Activated CD4-positive, CD25-positive, alpha-beta regulatory T cell treated with anti-CD3 and anti-CD28 coated beads, Interleukin-2, amount 50 U/mL, for 16 hours (primary cell): ENCODE data around the gene FGF2.
"Not testable (repeated sequence)": the region's sequence is repeated elsewhere in the genome, so short reads cannot be mapped to it uniquely, and the experiment has no call there.

Experiments
- DNase-seq: peaks from one replicate; pipeline ENCODE4 v3.0.0-alpha.2; 2020; ENCODE audit warnings: low read depth, low spot score

FGF2 gene

DNA sequence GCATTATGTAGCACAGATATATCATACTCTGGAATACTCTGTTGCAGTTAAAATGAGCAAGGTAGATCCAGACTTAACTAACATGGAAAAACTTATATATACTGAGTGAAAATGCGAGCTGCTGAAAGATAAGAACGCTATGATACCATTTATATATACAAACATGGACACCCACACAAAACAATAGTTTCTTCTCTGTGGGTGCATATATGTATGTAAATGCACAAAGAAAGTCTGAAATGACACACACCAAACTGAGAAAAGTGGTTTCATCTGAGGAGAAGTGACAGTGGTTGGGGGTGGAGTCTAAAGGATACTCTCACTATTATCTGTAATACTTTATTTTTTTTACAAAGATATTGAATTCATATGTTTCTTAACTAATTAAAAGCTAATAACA, 12.2 kb upstream of the FGF2 start:
- no peak for DNase-seq

DNA sequence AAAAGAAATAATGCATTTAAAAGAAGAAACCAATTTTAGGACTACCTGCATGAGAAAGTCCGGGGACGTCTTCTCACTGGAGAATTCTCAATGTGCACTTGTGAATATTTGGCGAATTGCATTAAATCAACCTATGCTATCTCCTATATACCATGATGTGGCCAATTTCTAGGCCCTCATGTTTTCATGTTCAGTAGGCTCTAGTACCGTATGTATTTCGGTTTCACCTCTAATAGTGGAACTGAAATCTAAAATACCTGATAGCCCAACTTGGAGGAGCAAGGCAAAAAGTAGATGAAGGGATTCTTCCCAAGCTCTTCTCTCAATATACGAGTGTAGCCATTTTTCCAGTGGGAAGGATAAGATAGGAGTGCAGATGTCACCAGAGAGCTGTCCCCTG, 11.4 kb upstream of the FGF2 start:
- no peak for DNase-seq

DNA sequence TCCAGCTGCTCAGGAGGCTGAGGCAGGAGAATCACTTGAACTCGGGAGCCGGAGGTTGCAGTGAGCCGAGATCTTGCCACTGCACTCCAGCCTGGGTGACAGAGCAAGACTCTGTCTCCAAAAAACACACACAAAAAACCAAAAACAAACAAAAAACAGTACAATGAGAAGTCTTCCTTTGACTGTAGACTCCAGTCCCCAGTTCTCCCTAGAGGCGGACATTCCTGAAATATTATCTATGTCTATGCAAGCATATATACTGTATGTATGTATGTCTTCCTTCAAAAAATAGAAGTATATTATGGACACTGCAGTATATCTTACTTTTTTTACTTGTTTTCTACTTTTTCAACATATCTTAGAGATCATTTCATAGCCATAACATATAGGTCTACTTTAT, 10.2 kb upstream of the FGF2 start:
- no peak for DNase-seq

DNA sequence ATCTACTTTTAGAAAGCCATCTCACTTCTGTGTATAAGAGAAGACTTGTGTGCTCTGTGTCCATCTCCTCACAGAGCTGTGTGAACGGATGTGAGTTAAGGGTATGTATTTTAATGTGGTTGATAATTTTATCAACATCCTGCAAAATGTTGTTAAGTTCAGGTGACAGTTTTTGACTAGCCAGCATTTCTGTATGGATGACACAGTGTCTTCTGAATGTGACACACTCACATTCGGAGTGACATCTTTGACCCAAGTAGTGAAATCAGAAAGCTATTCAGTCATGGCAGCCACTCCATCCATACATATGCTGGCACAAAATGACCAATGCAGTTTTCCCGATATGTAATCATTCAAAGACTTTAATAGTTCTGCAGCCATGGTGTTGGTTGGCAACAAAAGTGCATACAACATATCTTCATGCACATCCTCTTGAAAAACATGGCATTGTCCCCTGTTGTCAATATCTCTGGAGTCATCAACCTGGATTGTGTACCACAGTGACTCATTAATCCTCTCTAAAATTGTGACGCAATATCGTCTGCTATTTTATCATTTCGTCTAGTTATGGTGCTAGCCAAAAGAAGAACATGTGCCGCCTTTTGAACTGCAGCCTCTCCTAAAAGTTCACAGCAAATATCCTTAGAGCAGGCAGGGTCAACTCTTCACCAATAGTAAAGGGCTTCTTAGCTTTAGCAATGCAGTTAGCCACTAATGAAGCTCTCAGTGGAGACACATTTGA, 6.8 kb upstream of the FGF2 start:
- DNase-seq: no peak

DNA sequence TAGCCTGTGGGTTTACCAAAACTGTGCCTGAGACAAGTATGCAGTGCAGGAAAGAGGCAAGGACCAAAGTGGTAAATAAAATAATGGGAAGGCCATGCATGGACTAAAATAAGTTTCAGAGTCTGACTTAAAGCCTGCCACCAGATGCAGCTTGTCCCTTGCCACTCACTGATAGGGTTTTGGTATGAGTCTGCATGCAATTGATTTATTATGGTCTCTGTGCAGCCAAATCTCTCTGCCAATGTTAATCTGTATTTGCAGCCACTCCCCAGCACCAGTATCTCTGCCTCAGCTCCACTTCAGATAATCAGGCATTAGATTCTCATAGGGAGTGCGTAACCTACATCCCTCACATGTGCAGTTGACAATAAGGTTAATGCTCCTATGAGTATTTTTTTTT, 5.5 kb upstream of the FGF2 start:
- DNase-seq: no peak

DNA sequence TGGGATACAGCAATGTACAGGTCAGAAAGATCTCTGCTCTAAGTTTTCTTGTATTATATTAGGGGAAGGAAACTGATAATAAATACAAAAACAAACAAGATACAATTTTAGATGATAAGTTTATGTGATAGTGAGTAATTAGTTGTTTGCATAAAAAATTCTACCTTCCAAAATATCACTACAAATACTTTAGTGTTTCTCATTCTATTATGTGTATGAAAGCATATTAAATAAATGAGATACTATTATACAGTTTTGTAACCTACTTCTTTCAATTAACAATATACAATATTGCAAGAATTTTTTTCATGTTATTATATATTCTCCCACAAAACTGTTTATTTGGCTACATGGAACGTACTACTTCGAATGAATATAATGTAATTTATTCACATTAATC, 4.2 kb upstream of the FGF2 start:
- no peak for DNase-seq

DNA sequence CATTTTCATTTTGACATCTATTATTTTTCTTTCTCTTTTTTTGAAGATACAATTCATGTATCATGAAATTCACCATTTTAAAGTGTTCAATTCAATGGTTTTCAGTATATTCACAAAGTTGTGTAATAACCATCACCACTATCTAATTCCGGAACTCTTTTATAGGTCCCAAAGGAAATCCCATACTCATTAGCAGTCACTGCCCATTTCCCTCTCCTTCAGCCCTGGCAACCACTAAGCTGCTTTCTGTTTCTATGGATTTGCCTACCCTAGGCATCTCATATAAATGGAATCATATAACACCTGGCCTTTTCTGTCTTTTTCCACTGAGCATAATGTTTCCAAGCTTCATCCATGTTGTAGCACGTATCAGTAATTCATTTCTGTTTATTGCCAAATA, 3.2 kb upstream of the FGF2 start:
- no peak for DNase-seq

DNA sequence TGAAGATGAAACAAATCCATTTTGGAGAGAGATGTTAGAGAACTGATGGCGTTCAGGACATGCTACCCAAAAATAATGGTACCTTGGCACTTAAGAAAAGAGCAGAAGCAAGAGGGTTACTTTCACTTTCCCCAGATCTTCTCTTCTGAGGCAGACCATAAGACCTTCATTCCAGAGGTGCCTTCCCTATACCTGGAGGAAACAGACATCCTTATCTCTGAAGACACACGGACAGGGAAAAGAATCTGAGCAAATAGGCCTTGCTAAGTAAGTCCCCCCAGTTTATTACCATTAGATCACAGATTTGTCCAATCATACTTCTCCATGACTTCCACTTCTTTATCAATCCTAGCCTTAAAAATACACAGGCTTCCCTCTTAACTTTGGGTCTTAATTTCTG, 2.0 kb upstream of the FGF2 start:
- no peak for DNase-seq

DNA sequence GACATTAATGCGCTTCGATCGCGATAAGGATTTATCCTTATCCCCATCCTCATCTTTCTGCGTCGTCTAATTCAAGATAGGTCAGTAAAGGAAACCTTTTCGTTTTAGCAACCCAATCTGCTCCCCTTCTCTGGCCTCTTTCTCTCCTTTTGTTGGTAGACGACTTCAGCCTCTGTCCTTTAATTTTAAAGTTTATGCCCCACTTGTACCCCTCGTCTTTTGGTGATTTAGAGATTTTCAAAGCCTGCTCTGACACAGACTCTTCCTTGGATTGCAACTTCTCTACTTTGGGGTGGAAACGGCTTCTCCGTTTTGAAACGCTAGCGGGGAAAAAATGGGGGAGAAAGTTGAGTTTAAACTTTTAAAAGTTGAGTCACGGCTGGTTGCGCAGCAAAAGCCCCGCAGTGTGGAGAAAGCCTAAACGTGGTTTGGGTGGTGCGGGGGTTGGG, 528 bp upstream of the FGF2 start:
- DNase-seq: no peak

DNA sequence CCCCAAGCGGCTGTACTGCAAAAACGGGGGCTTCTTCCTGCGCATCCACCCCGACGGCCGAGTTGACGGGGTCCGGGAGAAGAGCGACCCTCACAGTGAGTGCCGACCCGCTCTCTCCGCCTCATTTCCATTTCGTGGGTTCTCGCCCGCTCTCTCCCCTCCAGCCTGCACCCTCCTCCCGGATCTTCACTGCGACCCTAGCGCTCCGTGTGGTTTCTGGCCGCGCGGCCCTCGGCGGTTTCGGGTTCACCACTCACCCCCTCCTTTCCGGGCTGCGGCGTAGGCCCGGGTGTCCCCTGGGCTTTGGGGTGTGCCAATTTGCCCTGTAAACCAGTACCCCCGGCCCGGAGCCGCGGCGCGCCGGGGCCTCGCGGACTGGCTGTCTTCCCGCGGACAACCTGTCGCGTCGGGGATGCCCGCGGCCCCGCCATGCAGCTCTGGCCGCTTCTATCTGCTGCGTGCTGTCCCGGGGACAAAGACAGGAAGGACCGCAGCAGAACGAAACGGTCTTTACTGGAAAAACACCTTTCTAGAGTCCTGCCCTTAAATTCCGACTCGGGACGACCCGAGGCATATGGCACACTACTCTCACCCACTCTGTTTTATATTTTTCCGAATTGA, 737 bp downstream of the FGF2 start:
- no peak for DNase-seq

DNA sequence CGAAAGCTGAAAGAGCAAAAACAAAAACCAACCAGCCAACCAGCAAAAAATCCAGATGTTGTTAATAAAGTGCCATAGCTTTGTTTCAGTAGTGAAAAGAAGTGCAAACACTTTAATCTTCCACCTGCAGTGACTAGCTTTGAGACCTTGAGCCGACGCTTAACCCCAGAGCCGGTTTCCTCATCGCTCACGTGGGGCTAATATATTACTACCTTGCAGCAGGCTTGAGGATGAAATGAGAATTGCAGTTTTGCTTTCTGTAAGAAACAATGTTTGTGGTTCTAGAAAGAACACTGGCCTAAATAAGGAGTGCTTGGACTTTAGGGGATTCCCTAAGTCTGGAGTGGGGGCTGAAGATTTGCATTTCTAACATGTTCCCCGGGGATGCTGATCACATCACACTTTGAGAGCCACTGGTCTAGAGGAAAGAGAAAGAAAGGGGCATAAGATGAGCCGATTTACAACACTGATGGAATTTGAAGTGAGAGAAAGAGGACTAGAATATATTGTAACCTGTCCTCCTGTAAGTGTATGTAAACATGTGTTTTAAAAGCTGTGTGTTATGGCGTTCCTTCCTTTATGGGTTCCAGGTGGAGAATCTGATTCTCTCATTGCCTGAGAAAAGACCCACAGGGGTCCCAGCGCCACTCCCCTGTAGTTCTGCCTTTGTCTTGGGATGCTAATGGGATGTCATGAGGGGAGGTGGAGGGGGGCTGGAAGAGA, 1.4 kb downstream of the FGF2 start:
- no peak for DNase-seq

DNA sequence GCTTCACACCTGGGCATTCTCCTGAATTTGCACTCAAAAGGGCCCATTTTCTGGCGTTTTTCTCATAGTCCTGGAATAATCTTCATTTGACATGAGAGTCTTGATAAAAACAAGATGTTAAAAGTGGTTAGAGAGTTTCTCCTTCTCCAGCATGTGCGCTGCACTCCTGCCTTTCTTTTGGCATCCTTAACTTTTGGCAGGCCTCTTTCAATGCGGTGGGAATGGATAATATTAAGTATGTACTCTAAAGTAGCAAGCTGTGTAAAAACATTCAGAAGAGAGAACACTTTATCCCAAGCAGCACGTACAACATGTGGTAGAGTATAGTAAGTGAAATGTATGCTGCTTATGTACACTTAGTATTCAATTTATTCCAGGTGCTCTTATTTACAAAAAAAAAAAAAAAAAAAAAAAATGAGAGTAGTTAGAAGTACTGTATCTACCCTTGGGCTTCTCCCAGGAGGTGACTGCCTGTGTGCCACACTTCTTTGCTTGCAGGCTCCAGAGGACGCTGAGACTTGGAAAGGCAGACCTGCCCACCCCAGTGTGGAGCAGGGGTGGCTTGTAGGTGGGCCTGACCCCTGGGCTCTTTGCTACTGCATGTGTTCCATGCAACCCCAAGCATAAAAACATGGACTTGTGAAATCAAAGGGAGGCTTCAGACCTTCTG, 3.9 kb downstream of the FGF2 start:
- no peak for DNase-seq

DNA sequence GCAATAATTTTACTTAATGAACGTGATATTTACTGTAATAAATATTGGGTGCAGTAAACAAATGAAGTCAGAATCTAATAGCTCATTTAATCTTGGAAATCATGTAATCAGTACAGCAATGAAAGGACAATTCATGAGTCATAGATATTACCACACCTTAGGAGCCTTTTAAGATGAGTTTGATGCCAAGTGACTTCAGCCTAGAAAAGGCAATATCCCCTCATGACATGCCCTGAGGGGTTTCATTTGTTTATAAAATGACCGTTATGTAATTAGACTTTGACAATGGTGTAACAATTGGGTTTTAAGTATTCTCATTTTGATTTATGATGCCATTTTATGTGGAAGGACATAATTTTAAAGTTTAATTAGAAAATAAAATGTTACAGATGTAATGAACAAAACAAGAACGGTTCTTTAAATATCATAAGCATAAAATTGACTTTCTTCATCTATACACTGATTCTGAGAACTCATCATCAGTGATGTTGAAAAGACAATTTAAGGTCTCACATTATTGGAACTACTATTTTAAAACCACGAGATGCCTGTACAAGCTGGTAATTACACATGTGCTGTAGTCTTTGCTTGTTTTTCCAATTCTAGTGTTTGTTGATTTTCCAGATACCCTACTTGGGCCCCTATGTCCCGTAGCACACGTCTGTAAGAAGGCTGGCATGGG, 5.0 kb downstream of the FGF2 start:
- DNase-seq: no peak

DNA sequence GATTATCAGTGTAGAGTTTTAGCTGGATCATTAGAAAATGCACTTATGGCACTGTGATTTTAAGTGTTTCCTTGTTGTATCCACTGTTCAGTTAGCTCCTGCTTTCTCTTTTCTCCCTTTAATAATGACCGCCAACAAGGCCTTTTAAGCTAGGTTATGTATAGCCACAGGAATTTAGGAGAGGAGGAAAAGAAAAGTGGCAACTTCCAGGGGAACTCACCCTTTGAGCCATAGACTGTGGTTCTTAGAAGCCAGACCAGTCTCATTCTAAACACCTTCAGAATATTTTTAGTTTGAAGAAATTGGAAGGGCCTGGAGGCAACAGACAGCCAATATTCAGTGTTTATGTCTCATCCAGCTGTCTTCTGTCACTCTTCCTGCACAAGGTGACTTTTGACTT, 6.1 kb downstream of the FGF2 start:
- DNase-seq: no peak

DNA sequence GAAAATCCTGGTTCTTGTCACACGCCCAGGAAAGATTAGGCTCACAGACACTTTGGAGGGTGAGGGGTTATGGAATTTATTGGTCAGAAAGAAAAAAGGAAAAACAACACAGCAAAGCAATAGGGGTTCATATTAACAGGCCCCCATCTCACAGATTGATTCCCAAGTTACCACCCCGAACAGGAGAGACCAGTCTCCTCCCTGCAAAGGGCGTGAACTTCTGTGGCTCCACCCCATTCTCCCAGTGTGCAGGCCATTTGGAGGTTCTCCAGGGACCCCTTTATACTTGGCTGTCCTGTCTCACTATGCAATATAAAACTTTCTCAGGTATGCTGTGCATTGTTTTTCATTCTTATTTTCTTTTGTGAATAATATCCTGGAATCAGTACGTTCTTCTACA, 7.4 kb downstream of the FGF2 start:
- DNase-seq: no peak

DNA sequence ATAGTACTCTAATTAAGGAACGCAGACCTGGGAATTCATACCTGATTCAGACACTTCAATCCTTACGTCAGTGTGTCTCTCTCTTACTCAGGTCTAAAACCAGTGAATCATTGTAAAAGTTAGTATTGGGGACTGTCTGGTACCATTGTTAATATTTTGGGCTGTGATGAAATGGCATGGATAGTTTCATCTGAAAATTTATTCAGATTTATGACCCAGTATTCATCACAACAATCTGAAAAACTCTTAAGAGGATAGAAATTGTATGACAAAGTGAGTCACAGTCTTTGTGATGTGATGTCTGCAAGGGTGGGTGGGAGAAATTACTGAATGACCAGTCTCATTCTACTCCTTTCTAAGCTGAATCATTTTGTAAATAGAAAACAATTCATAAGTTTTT, 10.3 kb downstream of the FGF2 start:
- DNase-seq: no peak

DNA sequence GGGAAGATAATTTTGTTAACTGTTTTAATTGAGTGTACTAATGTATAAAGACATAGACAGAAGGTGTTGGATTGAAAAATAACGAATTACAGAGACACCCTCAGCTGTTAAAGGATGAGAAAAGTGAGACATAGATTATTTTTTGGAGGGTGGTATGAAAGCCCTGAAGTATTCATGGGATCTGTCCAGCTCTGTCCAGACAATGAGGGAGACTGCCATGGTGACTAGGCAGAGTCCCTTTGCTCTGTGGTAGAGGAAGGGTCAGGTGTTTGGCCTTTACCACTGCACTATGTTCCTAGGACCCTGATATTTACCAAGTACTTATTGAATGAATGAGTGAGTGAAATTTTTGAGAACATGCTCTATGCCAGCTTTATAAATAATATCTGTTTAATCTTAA, 11.4 kb downstream of the FGF2 start:
- no peak for DNase-seq

DNA sequence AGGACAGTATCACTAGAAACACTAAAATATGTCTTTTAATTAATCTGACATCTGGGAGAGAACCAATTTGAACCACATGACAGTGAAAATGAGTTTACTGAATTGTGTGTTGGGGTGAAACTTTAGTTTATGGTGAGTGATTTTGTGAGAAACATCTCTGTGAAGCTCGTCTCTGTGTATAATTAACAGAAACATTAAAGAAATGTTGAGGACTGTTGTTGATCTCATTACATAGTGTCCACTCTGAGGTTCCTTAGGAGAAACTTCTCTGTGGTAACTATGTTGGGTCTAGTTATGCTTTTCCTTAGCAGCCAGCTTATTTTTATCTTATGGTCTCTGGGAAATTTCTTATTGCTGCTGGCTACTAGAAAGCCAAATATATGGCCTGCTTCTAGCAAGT, 15.8 kb downstream of the FGF2 start:
- no peak for DNase-seq

DNA sequence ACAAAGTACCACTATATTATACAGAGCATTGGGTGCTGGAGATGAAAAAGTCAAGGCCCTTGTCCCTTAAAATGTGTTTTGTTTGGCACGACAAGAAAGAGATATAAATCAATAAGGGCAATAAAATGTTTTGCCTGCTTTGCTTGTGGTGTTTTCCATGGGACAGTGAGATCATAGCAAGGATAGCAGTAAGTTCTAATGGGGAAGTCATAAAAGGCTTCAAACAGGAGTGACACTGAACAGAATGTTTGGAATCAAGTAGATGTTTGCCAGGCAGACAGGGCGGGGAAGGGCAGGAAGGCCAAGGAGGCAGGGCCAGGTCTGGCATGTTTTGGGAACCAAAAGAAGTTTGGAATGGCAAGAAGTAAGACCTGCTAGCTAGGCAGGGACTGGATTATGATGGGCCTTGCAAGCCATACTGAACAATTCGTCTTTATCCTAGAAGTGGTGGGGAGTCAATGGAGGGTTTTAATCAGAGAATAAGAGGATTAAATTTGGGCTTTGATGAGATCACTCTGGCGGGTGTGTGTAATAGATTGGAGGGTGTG, 16.4 kb downstream of the FGF2 start:
- DNase-seq: no peak

DNA sequence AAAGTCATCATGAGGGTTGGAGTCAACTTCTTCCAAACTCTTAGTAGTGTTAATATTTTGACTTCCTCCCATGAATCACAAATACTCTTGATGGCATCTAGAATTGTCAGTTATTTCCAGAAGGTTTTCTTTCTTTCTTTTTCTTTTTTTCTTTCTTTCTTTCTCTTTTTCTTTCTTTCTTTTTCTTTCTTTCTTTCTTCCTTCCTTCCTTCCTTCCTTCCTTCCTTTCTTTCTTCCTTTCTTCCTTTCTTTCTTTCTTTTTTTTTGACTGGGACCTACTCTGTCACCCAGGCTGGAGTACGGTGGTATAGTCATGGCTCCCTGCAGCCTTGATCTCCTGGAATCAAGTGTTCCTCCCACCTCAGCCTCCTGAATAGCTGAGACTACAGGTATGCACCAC, 17.8 kb downstream of the FGF2 start:
- not testable (repeated sequence) for DNase-seq

DNA sequence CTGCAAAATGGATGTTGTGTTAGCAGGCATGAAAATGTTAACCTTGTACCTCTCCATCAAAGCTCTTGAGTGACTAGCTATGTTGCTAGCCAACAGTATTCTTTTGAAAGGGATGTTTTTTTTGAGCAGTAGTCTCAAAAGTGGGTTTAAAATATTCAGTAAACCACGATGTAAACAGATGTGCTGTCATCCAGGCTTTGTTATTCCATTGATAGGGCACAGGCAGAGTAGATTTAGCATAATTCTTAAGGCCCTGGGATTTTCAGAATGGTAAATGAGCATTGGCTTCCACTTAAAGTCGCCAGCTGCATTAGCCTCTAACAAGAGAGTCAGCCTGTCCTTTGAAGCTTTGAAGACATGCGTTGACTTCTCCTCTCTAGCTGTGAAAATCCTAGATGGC, 18.4 kb downstream of the FGF2 start:
- no peak for DNase-seq

DNA sequence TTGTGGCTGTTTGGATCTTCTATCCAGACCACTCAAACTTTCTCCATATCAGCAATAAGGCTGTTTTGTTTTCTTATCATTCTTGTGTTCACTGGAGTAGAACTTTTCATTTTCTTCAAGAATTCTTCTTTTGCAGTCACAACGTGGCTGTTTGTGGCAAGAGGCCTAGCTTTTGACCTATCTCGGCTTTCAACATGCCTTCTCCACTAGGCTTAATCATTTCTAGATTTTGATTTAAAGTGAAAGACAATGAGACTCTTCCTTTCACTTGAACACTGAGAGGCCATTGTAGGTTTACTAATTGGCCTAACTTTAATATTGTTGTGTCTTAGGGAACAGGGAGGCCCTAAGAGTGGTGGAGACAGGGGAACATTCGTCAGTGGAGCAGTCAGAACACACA, 19.1 kb downstream of the FGF2 start:
- no peak for DNase-seq
